Colonic mucosa (tissue), 4 donors: ENCODE data around the gene INPPL1. TPM values are rescaled to one million over a fixed set of nuclear protein-coding genes. Genes with fewer than 3 reads are reported as not detected.

Source experiments
- DNase-seq: peaks from one replicate; pipeline ENCODE4 v3.0.0-alpha.2; 2020
- H3K27ac ChIP-seq: fragments of 200-600 bp; one replicate; pipeline ENCODE4 v1.8.0; 2021
- H3K27me3 ChIP-seq: fragments of 200-600 bp; one replicate; pipeline ENCODE4 v1.8.0; 2021
- H3K36me3 ChIP-seq: fragments of 200-600 bp; one replicate; pipeline ENCODE4 v1.8.0; 2021
- H3K4me1 ChIP-seq: fragments of 200-600 bp; one replicate; pipeline ENCODE4 v1.8.0; 2021; ENCODE audit warnings: mild to moderate bottlenecking
- H3K4me3 ChIP-seq: fragments of 200-600 bp; one replicate; pipeline ENCODE4 v1.8.0; 2021
- H3K9ac ChIP-seq, 2 donors: one replicate each; pipeline ENCODE4 v1.7.0; 2013; ENCODE audit warnings: control low read depth in 2 of 2, low read depth in 2 of 2, low read length in 2 of 2
- H3K9me3 ChIP-seq: fragments of 200-600 bp; one replicate; pipeline ENCODE4 v1.8.0; 2021
- CTCF ChIP-seq: fragments of 200-600 bp; IDR thresholded peaks from one replicate; pipeline ENCODE4 v1.8.0; 2022; ENCODE audit warnings: antibody characterized with exemption, mild to moderate bottlenecking
- intact Hi-C: fragments of 100-400 bp; cut with DNase I; formaldehyde crosslinking; loops from one replicate; pipeline ENCODE4 v1.14.1; 2022
- total RNA-seq, 2 donors: library from RNA; stranded (reverse); fragmentation: NEBNext Ultra II Directional in 1 of 2; extraction: Animal tissue kit (Norgen Biotek cat#: 25700) in 1 of 2; gene quantifications; one replicate each; pipeline ENCODE4 v1.2.1, GENCODE V29; 2021
- donor health status: healthy.
- donor health status: DM: no; HTN: no; CAD: no.
- donor health status: DM: no; HTN: no; CAD: no.

Gene INPPL1
- total RNA-seq, 2 donors from 2014 or later = 120 to 166 TPM

- Histone ChIP-seq H3K9me3 (no peaks in the 10 kb centered on the region), H3K4me3 (peak overlapping the region; percentile 75), H3K4me1 (no peaks in the 10 kb centered on the region), H3K9ac (peak overlapping the region; percentile 68 to 81), H3K36me3 (no peaks in the 10 kb centered on the region), H3K27me3 (no peaks in the 10 kb centered on the region), H3K27ac (peak overlapping the region; percentile 98)
- no peak for DNase-seq
- TF ChIP-seq CTCF = no peak
- intact Hi-C loops = no loop called here
Observed at GRCh38 chr11:72222106-72222891, 2.3 kb upstream of the INPPL1 start.

GRCh38 chr11:72222907-72223614 lies 1.5 kb upstream of the INPPL1 start:
- H3K9me3 ChIP-seq = no peaks in the 10 kb centered on the region
- peak overlapping the region; percentile 98 for H3K27ac ChIP-seq
- H3K9ac ChIP-seq = peak overlapping the region; percentile 81 to 86
- no peaks in the 10 kb centered on the region for H3K27me3 ChIP-seq
- intact Hi-C loops = no loop called here
- DNase-seq = peak; percentile 96
- H3K4me3 ChIP-seq = peak overlapping the region; percentile 75
- H3K36me3 ChIP-seq = no peaks in the 10 kb centered on the region
- no peaks in the 10 kb centered on the region for H3K4me1 ChIP-seq
- TF ChIP-seq CTCF = peak; percentile 28

GRCh38 chr11:72223615-72224563 lies 678 bp upstream of the INPPL1 start:
- H3K4me1 ChIP-seq = no peaks in the 10 kb centered on the region
- H3K36me3 ChIP-seq = peaks cover 2% of the 10 kb centered on the region
- peak overlapping the region; percentile 98 for H3K27ac ChIP-seq
- DNase-seq = peak; percentile 80
- peak overlapping the region; percentile 86 to 97 for H3K9ac ChIP-seq
- intact Hi-C loops = no loop called here
- H3K9me3 ChIP-seq = no peaks in the 10 kb centered on the region
- no peak for TF ChIP-seq CTCF
- H3K27me3 ChIP-seq = no peaks in the 10 kb centered on the region
- H3K4me3 ChIP-seq = peak overlapping the region; percentile 75

- DNase-seq = no peak
- Histone ChIP-seq H3K27me3 (no peaks in the 10 kb centered on the region), H3K27ac (peak overlapping the region; percentile 98), H3K36me3 (peaks cover 6% of the 10 kb centered on the region), H3K9ac (peak overlapping the region; percentile 76 to 91), H3K4me3 (peak overlapping the region; percentile 75), H3K4me1 (no peaks in the 10 kb centered on the region), H3K9me3 (no peaks in the 10 kb centered on the region)
- intact Hi-C loops = loop anchor here (5.0 kb wide), 1 partner anchor 43 kb away; no protein-coding TSS in a partner anchor
- TF ChIP-seq CTCF = no peak
Observed at GRCh38 chr11:72225411-72225951, 914 bp downstream of the INPPL1 start.

- H3K4me3 ChIP-seq = no peak overlapping the region
- no peak overlapping the region for H3K27ac ChIP-seq
- H3K4me1 ChIP-seq = no peaks in the 10 kb centered on the region
- H3K9me3 ChIP-seq = no peaks in the 10 kb centered on the region
- H3K36me3 ChIP-seq = peaks cover 17% of the 10 kb centered on the region
- intact Hi-C loops = loop anchor here (5.0 kb wide), 1 partner anchor 44 kb away; no protein-coding TSS in a partner anchor
- no peak for TF ChIP-seq CTCF
- no peaks in the 10 kb centered on the region for H3K27me3 ChIP-seq
- DNase-seq = no peak
- H3K9ac ChIP-seq = no peak overlapping the region
Observed at GRCh38 chr11:72226701-72227100, 2.1 kb downstream of the INPPL1 start.
